Neuronal stem cell (in vitro differentiated cells): ENCODE results near the gene RNF220.
A peak's percentile ranks its signal among the peaks of the same experiment; 100 is the strongest.
"Not testable (repeated sequence)": the region's sequence is repeated elsewhere in the genome, so short reads cannot be mapped to it uniquely, and the experiment has no call there.

Source experiments
- DNase-seq: peaks from one replicate; pipeline ENCODE4 v3.0.0-alpha.2; 2013; ENCODE audit warnings: low spot score
- H2AFZ ChIP-seq: one replicate; pipeline ENCODE4 v1.6.1; 2013; ENCODE audit warnings: mild to moderate bottlenecking, low read length, inconsistent platforms
- H2AK5ac ChIP-seq: 2 replicates; pipeline ENCODE4 v1.6.1; 2013; ENCODE audit warnings: low read depth, mild to moderate bottlenecking, inconsistent platforms, low read length, moderate library complexity, mixed read lengths
- H2BK120ac ChIP-seq: 2 replicates; pipeline ENCODE4 v1.6.1; 2013; ENCODE audit warnings: low read depth, mild to moderate bottlenecking, inconsistent platforms, low read length, moderate library complexity, mixed read lengths
- H2BK12ac ChIP-seq: one replicate; pipeline ENCODE4 v1.6.1; 2013; ENCODE audit warnings: low read length, inconsistent platforms
- H2BK15ac ChIP-seq: 2 replicates; pipeline ENCODE4 v1.6.1; 2013; ENCODE audit warnings: mild to moderate bottlenecking, low read length, inconsistent platforms, mixed read lengths
- H2BK5ac ChIP-seq: one replicate; pipeline ENCODE4 v1.6.1; 2013; ENCODE audit warnings: inconsistent platforms, mild to moderate bottlenecking, low read length, moderate library complexity
- H3K14ac ChIP-seq: one replicate; pipeline ENCODE4 v1.6.1; 2013; ENCODE audit warnings: low read length, inconsistent platforms
- H3K18ac ChIP-seq: 2 replicates; pipeline ENCODE4 v1.6.1; 2013; ENCODE audit warnings: low read length, inconsistent platforms
- H3K23ac ChIP-seq: 2 replicates; pipeline ENCODE4 v1.6.1; 2013; ENCODE audit warnings: low read depth, mild to moderate bottlenecking, mixed read lengths, low read length, inconsistent platforms; ENCODE audit not compliant: poor library complexity
- H3K27ac ChIP-seq: replicated peaks from 3 replicates; pipeline ENCODE4 v1.5.1; 2013; ENCODE audit warnings: low read length, inconsistent platforms
- H3K27me3 ChIP-seq, 3 experiments: 2 replicates each; pipeline ENCODE4 v1.6.1; 2013; ENCODE audit warnings: low read length in 3 of 3, mild to moderate bottlenecking in 2 of 3, inconsistent platforms in 1 of 3, low read depth in 1 of 3, mixed read lengths in 1 of 3, moderate library complexity in 1 of 3; ENCODE audit not compliant: control insufficient read depth in 3 of 3, insufficient read depth in 3 of 3
- H3K36me3 ChIP-seq, 2 donors: replicated peaks in 1 of 2; 2 replicates each; pipeline ENCODE4 v1.6.1; 2013; ENCODE audit warnings: low read length in 2 of 2; ENCODE audit not compliant: control insufficient read depth in 2 of 2, insufficient read depth in 2 of 2
- H3K4ac ChIP-seq: 2 replicates; pipeline ENCODE4 v1.6.1; 2013; ENCODE audit warnings: inconsistent platforms, mild to moderate bottlenecking, low read length, moderate library complexity
- H3K4me1 ChIP-seq, 2 donors: 1 replicate in 1 of 2; 2 replicates in 1 of 2; pipeline ENCODE4 v1.6.1; 2013; ENCODE audit warnings: low read length in 2 of 2, low read depth in 1 of 2; ENCODE audit not compliant: control insufficient read depth in 2 of 2, insufficient read depth in 1 of 2
- H3K4me2 ChIP-seq: one replicate; pipeline ENCODE4 v1.6.1; 2013; ENCODE audit warnings: mild to moderate bottlenecking, low read length, inconsistent platforms; ENCODE audit not compliant: insufficient read depth, poor library complexity, severe bottlenecking
- H3K4me3 ChIP-seq, 2 donors: 2 replicates each; pipeline ENCODE4 v1.5.1; 2013; ENCODE audit warnings: low read length in 2 of 2, mild to moderate bottlenecking in 2 of 2, inconsistent platforms in 1 of 2, moderate library complexity in 1 of 2
- H3K79me1 ChIP-seq: one replicate; pipeline ENCODE4 v1.6.1; 2013; ENCODE audit warnings: low read depth, mild to moderate bottlenecking, inconsistent platforms, low read length, moderate library complexity
- H3K9ac ChIP-seq: one replicate; pipeline ENCODE4 v1.6.1; 2013; ENCODE audit warnings: mild to moderate bottlenecking, low read depth, low read length, inconsistent platforms; ENCODE audit not compliant: poor library complexity
- H3K9me3 ChIP-seq, 2 donors: replicated peaks in 1 of 2; 2 replicates each; pipeline versions ENCODE3 to v1.6.1; 2013; ENCODE audit warnings: low read length in 2 of 2, mild to moderate bottlenecking in 2 of 2, inconsistent platforms in 1 of 2, low read depth in 1 of 2, mixed read lengths in 1 of 2, moderate library complexity in 1 of 2; ENCODE audit not compliant: control insufficient read depth in 2 of 2, insufficient read depth in 1 of 2
- H4K8ac ChIP-seq: one replicate; pipeline ENCODE4 v1.6.1; 2013; ENCODE audit warnings: low read depth, mild to moderate bottlenecking, inconsistent platforms, low read length, moderate library complexity
- H4K91ac ChIP-seq: one replicate; pipeline ENCODE4 v1.6.1; 2013; ENCODE audit warnings: low read length, low read depth, mild to moderate bottlenecking, inconsistent platforms; ENCODE audit not compliant: poor library complexity
- whole genome bisulfite sequencing, 2 donors: extraction: QIAGEN DNeasy Blood & Tissue Kit; methylation state at CpG; one replicate each; pipeline ENCODE4 v1.1.7; 2013; ENCODE audit warnings: missing lambda C conversion rate in 2 of 2, mixed read lengths in 1 of 2; ENCODE audit not compliant: insufficient read length in 2 of 2, insufficient replicate concordance in 1 of 2; ENCODE audit errors: extremely low coverage in 2 of 2; 5-methylcytosine and 5-hydroxymethylcytosine counted together

The RNF220 gene

DNA sequence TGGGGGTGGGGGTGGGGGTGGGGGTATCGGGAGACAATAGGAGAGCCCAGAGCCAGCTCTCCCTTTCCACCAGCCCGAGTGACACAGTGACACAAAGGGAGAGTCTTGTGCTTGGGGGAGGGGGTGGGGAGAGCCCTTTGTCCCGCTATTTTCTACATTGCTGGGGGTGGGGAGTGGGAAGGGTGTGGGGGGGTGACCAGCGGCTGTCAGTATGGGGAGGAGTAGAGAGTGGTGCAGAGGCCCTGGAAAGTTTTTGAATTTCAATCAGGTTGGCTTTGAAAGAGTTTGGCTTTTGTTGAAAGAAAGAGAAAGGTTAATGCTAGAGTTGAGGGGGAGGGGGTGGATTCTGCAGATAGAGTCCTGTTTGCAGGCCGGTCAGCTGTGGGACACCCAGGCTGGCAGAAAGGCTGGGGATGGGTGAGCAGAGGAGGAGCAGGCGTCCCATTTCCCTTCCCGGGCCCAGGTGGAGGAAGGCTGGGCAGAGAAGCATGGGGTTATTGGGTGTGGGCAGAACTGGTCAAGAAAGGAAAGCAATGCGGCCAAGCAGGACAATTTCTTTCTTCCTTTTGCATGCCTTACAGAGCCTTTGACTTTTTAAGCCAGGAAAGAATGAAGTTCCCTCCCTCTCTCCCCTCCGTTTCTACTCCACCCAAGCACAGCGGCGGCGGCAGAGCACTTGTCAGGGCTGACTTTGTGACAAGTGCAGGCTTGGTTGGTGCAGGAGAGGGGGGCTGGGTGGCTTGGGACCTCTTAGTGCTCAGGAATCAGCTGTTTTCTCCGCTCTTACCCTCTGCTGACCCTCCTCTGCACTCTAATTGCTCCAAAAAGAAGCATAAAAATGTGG is 96.2 kb downstream of the RNF220 start:
- Histone ChIP-seq H3K9ac (no peak overlapping the region), H2AK5ac (no peak overlapping the region), H3K18ac (peak overlapping the region; percentile 74), H3K9me3 (peaks cover 0 to 18% of the 10 kb centered on the region in 2 donors), H3K27me3 (peaks cover 0 to 10% (median 0%) of the 10 kb centered on the region in 3 experiments), H2BK12ac (no peak overlapping the region), H2BK120ac (no peak overlapping the region), H2AFZ (peak overlapping the region; percentile 71), H3K4me1 (peaks cover 35 to 59% of the 10 kb centered on the region in 2 donors), H4K8ac (no peak overlapping the region), H3K27ac (peak overlapping the region; percentile 78), H3K36me3 (peaks cover 0 to 33% of the 10 kb centered on the region in 2 donors), H3K23ac (no peak overlapping the region), H3K79me1 (no peaks in the 10 kb centered on the region), H2BK15ac (no peak overlapping the region), H3K4me3 (peak overlapping the region in 1 of 2 donors; percentile 5), H3K4me2 (peak overlapping the region; percentile 68), H2BK5ac (peak overlapping the region; percentile 2), H3K14ac (no peak overlapping the region), H4K91ac (no peak overlapping the region), H3K4ac (no peak overlapping the region)
- DNase-seq, result peak; percentile 71
- no CpG with 5 or more reads among the region's 13 CpGs for WGBS, 2 donors

GRCh38 chr1:44502823-44503222 is 97.8 kb downstream of the RNF220 start:
- DNase-seq, H2BK5ac ChIP-seq, H3K4ac ChIP-seq, H2BK12ac ChIP-seq, H2BK15ac ChIP-seq, H4K8ac ChIP-seq, H2AK5ac ChIP-seq, H3K4me3 ChIP-seq, H3K23ac ChIP-seq, H3K79me1 ChIP-seq, H3K18ac ChIP-seq, H2BK120ac ChIP-seq, H3K14ac ChIP-seq, H3K9ac ChIP-seq, H2AFZ ChIP-seq, H3K27ac ChIP-seq, H4K91ac ChIP-seq, H3K9me3 ChIP-seq, H3K4me2 ChIP-seq: not testable (repeated sequence)
- Histone ChIP-seq H3K36me3 (peaks cover 0 to 18% of the 10 kb centered on the region in 2 donors), H3K4me1 (peaks cover 45 to 74% of the 10 kb centered on the region in 2 donors), H3K27me3 (peaks cover 0 to 10% (median 0%) of the 10 kb centered on the region in 3 experiments)
- no CpG with 5 or more reads among the region's 6 CpGs for WGBS, 2 donors

GRCh38 chr1:44503625-44504024 is 98.6 kb downstream of the RNF220 start:
- H3K4me2 ChIP-seq, result no peak overlapping the region
- H4K91ac ChIP-seq, result no peak overlapping the region
- peaks cover 0 to 3% of the 10 kb centered on the region in 2 donors for H3K9me3 ChIP-seq
- no peak overlapping the region for H2BK120ac ChIP-seq
- no peak overlapping the region for H3K18ac ChIP-seq
- H3K14ac ChIP-seq, result no peak overlapping the region
- H2AFZ ChIP-seq, result no peak overlapping the region
- no peak overlapping the region for H3K4ac ChIP-seq
- no peak overlapping the region for H3K9ac ChIP-seq
- peak overlapping the region; percentile 26 for H2AK5ac ChIP-seq
- no peaks in the 10 kb centered on the region for H3K79me1 ChIP-seq
- peaks cover 52 to 82% of the 10 kb centered on the region in 2 donors for H3K4me1 ChIP-seq
- H3K27me3 ChIP-seq, result peaks cover 0 to 18% (median 3%) of the 10 kb centered on the region in 3 experiments
- H3K36me3 ChIP-seq, result peaks cover 0 to 12% of the 10 kb centered on the region in 2 donors
- WGBS, 2 donors, result no CpG with 5 or more reads among the region's 6 CpGs
- DNase-seq, result no peak
- peak overlapping the region; percentile 22 for H2BK15ac ChIP-seq
- H3K23ac ChIP-seq, result no peak overlapping the region
- no peak overlapping the region for H3K4me3 ChIP-seq
- H2BK5ac ChIP-seq, result no peak overlapping the region
- H2BK12ac ChIP-seq, result no peak overlapping the region
- no peak overlapping the region for H3K27ac ChIP-seq
- H4K8ac ChIP-seq, result no peak overlapping the region

- Histone ChIP-seq H2AFZ (no peak overlapping the region), H3K23ac (no peak overlapping the region), H3K18ac (peak overlapping the region; percentile 48), H3K9me3 (no peaks in the 10 kb centered on the region), H3K9ac (no peak overlapping the region), H2BK12ac (no peak overlapping the region), H4K91ac (no peak overlapping the region), H3K36me3 (peaks cover 0 to 11% of the 10 kb centered on the region in 2 donors), H2BK5ac (no peak overlapping the region), H2AK5ac (no peak overlapping the region), H3K4me3 (no peak overlapping the region), H3K27ac (peak overlapping the region; percentile 30), H3K27me3 (peaks cover 0 to 29% (median 6%) of the 10 kb centered on the region in 3 experiments), H3K4me1 (peaks cover 45 to 77% of the 10 kb centered on the region in 2 donors), H2BK120ac (no peak overlapping the region), H3K4me2 (no peak overlapping the region), H3K79me1 (no peaks in the 10 kb centered on the region), H4K8ac (no peak overlapping the region), H2BK15ac (no peak overlapping the region), H3K4ac (no peak overlapping the region), H3K14ac (no peak overlapping the region)
- DNase-seq, result peak; percentile 59
- WGBS, 2 donors, result no CpG with 5 or more reads among the region's 20 CpGs
These were observed 100.3 kb downstream of the RNF220 start for GRCh38 chr1:44505210-44505993.
